IPS DF 4.7 (cell line): ENCODE results near the gene ARMC9.
"Not testable (repeated sequence)": the region's sequence is repeated elsewhere in the genome, so short reads cannot be mapped to it uniquely, and the experiment has no call there.

Source experiments
- DNase-seq: peaks from one replicate; pipeline ENCODE4 v3.0.0-alpha.2; 2013; ENCODE audit warnings: low spot score; ENCODE audit errors: extremely low read depth

Gene ARMC9

GRCh38 chr2:231198291-231199173 is at the start of gene ARMC9:
TSS of gene ARMC9 (plus strand) at chr2:231198631. CDS start at chr2:231206239, 7,608 bp downstream.
- no peak for DNase-seq

GRCh38 chr2:231152800-231153557 is 45.5 kb upstream of the ARMC9 start:
- DNase-seq: no peak

DNA sequence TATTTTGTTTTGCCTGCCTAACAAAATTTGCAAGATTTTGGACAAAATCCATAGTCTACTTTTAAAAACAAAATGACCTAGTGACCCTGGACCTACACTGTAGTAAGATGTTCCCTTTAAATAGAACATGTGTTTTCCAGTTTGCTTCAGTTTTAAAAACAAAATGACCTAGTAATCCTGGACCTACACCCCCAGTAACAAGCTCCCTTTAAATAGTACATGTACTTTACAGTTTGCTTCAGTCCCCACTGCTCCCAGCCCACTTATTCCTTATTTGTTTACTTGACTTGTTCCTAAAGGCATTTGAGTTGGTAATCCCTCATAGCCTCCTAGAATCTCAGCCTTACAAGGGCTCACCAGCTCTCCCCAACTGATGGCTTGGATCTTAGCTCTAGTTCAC is 39.1 kb upstream of the ARMC9 start:
- DNase-seq: no peak

DNA sequence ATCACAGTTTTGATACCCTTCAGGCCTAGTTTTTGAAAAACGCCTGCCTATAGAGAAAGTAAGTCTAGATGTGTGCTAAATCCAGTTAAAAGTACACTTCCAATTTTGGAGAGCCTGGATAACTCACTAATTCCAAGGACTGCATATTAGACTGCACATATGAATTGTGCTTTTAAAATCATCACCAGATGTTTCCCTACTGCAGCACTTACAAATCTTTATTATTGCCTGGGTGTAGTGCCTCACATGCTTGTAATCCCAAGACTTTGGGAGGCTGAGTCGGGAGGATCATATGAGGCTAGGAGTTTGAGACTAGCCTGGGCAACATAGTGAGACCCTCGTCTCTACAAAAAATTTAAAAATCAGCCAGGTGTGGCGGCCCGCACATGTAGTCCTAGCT is 37.7 kb upstream of the ARMC9 start:
- no peak for DNase-seq

- DNase-seq: no peak
These were observed 37.1 kb upstream of the ARMC9 start for GRCh38 chr2:231161252-231161839.

DNA sequence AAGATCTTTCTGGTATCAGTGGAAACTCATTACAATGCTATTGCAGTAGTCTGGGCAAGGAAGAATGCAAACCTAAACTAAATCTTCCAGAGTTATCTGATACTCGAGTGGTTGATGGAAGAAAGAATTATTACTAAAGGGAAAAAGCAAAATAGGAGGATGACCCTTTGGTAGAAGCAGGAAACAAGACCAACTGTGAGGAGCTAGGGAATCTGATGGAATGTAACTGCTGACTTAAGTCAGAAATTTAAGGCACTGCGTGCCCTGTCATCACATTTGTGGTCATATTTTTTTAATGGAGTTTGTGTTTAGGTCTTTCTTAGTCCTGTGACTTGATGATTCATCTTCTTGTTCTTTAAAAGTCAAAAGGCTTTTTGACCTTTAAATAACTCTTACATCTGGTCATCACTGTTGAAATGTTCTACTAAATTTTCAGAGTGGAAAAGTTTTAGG is 36.5 kb upstream of the ARMC9 start:
- no peak for DNase-seq

GRCh38 chr2:231163011-231163410 is 35.4 kb upstream of the ARMC9 start:
- no peak for DNase-seq

GRCh38 chr2:231163414-231164095 is 34.9 kb upstream of the ARMC9 start:
- no peak for DNase-seq

DNA sequence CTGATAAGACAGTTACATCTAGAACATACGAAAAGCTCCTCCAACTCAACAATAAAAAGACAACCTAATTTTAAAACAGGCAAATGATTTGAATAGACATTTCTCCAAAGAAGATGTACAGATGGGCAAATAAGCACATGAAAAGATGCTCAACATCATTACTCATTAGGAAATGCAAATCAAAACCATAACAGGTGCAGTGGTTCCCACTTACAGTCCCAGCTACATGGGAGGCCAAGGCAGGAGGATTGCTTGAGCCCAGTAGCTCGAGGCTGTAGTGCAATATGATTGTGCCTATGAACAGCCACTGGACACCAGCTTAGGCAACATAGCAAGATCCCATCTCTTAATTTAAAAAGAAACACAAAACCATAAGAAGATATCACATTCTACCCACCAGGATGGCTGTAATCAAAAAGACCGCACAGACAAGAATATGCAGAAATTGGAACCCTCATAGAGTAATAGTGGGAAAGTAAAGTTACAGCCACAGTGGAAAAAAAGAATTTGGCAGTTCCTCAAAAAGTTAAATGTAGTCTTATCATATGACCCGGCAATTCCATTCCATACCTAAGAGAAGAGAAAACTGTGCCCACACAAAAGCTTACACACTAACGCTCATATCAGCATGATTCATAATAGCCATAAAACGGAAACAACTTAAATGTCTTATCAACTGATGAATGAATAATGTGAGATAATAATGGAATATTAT is 30.5 kb upstream of the ARMC9 start:
- no peak for DNase-seq

DNA sequence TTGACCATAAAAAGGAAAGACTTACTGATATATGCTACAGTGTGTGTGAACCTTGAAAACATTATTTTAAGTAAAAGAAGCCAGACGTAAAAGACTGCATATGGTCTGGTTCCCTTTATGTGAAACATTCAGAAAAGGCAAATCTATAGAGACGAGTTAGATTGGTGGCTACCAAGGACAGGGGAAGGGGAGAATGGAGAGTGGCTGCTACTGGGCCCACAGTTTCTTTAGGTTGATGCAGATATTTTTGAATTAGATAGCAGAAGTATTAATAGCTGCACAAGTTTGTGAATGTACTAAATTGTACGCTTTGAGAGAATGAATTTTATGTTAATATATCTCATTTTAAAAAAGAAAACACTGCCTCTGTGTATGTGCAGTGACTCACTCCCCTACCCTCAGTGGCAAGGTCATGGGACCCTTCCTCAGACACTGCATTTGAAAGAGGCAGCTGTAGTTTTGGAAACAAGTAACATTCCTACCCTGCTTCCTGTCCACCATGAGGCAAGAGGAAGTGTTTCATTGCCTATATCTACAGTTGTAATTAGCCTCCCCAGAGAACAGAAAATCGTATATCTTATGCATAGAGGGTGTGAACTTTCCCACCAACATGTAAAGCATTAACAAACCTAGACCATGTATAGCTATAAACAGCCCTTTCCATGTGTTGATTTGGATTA is 29.8 kb upstream of the ARMC9 start:
- DNase-seq: no peak

DNA sequence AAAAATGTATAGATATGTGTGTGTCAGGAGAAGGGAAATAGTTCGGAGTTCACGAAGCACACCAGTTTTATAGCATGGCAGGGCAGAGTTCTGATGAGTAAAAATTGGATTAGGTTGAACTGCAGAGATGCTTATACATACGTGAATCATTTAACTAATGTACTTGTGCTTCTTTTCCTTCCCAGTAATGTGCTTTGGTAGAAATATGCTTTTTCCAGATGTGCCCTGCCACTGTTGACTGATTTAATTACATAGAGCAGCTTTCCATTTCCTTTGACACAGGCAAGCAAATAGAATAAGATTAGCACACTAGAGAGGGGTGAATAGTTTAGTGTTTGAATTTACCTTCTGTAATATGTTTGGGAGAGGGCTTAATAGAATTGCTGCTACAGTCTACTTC is 28.9 kb upstream of the ARMC9 start:
- no peak for DNase-seq

DNA sequence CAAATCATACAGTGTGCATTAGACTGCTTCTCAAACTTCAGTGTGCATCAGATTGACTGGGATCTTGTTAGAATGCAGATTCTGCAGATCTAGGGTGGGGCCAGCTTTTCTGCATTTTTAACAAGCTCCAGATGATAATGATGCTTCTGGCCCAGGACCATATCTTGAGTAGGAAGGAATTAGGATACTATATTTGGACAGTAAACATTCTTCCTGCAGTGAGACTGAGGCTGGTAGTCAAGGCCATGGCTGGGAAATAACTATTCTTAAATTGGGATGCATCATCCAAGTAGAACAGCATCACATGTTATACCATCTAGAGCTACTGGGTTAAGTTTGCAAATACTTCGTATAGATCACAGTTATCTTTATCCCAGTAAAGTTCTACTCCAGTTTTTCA is 28.4 kb upstream of the ARMC9 start:
- DNase-seq: no peak

DNA sequence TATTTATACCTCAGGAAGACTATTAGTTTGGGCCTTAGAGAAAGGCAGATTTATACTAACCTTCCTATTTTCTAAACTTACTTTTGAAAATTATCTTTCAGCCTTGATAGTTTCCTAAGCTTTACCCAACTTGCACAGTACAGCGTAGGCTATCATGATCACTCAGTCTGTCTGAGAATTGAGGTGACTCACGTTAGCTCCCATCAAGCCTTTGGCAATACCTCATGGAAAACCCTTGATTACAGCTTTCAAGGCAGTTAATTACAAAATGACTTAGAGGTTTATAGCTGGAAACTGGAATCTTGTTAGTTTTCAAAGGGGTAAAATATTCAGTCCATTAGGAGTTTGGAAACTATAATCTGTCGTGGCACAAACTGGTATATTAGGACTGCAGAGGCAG is 26.4 kb upstream of the ARMC9 start:
- no peak for DNase-seq

GRCh38 chr2:231174211-231174651 is 24.2 kb upstream of the ARMC9 start:
- DNase-seq: no peak

GRCh38 chr2:231176066-231176465 is 22.4 kb upstream of the ARMC9 start:
- no peak for DNase-seq

- no peak for DNase-seq
These were observed 21.0 kb upstream of the ARMC9 start for GRCh38 chr2:231177156-231178025.

- not testable (repeated sequence) for DNase-seq
These were observed 19.6 kb upstream of the ARMC9 start for GRCh38 chr2:231178805-231179204.

- no peak for DNase-seq
These were observed 16.4 kb upstream of the ARMC9 start for GRCh38 chr2:231181860-231182512.

DNA sequence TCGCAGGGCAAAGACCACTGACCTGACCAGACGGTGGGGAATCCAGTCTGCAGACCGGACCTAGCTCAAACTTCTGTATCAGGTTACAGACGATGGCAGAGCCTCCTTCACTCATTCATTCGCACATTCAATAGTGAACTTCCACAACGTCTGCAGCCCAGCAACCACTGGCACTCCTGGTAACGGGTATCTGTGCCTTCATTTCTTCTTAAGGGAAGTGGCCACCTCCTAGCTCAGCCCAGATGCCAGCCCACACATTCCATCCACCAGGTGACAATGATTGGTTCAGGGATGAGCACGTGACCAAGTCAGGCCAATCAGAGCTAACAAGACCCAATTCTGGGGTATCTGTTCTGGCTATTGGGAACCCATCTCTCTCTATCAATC is 15.9 kb upstream of the ARMC9 start:
- no peak for DNase-seq
